AG04450 (cell line): Measurements from ENCODE around the gene RNF10. TPM values are rescaled to one million over a fixed set of nuclear protein-coding genes. Genes with fewer than 3 reads are reported as not detected.

Experiments
- CTCF ChIA-PET: fragments of 300-600, 350-600 bp; formaldehyde crosslinking; extraction: SDS; loops from one replicate; lab custom pipeline; 2022; ENCODE audit warnings: antibody characterized with exemption, inconsistent platforms; lab: Charles Lee
- POLR2A ChIA-PET: fragments of 350-600 bp; formaldehyde crosslinking; extraction: SDS; loops from one replicate; lab custom pipeline; 2021; ENCODE audit warnings: antibody characterized with exemption, inconsistent platforms; lab: Yijun Ruan, JAX
- DNase-seq: peaks from one replicate; pipeline ENCODE4 v3.0.0-alpha.2; 2011; ENCODE audit warnings: low read depth, low spot score
- H3K27ac ChIP-seq: one replicate; pipeline ENCODE4 v1.5.1; 2012; ENCODE audit warnings: low read depth, low read length, control low read depth
- H3K27me3 ChIP-seq: one replicate; pipeline ENCODE4 v1.6.0; 2012; ENCODE audit warnings: low read length; ENCODE audit not compliant: control insufficient read depth, insufficient read depth
- H3K4me3 ChIP-seq: 2 replicates; pipeline ENCODE4 v1.5.1; 2011; ENCODE audit warnings: mild to moderate bottlenecking, low read depth, low read length, control low read depth
- H3K9me3 ChIP-seq: 2 replicates; pipeline ENCODE4 v1.5.1; 2012; ENCODE audit warnings: low read length; ENCODE audit not compliant: control insufficient read depth, insufficient read depth
- CTCF ChIP-seq: IDR thresholded peaks from 2 replicates; pipeline ENCODE4 v1.5.1; 2011; ENCODE audit warnings: low read depth, low read length, control low read depth, inconsistent platforms
- polyA plus RNA-seq: library from polyadenylated mRNA; depleted of rRNA; stranded (reverse); fragments of >200 nt; gene quantifications from 2 replicates; pipeline ENCODE4 v1.2.3, GENCODE V29; 2011

RNF10 gene
- polyA plus RNA-seq, 1 experiment = 105 TPM

GRCh38 chr12:120592121-120593049 lies 58.2 kb downstream of the RNF10 start:
- CTCF ChIA-PET = no interaction called here
- Histone ChIP-seq H3K4me3 (no peak overlapping the region), H3K27me3 (peaks cover 12% of the 10 kb centered on the region), H3K27ac (no peak overlapping the region), H3K9me3 (no peaks in the 10 kb centered on the region)
- POLR2A ChIA-PET = no interaction called here
- no peak for TF ChIP-seq CTCF
- no peak for DNase-seq

GRCh38 chr12:120596901-120597300 lies 62.7 kb downstream of the RNF10 start:
- POLR2A ChIA-PET = no interaction called here
- no peak for TF ChIP-seq CTCF
- CTCF ChIA-PET = no interaction called here
- Histone ChIP-seq H3K4me3 (no peak overlapping the region), H3K9me3 (no peaks in the 10 kb centered on the region), H3K27me3 (peaks cover 29% of the 10 kb centered on the region), H3K27ac (no peak overlapping the region)
- DNase-seq = no peak

- no peak for DNase-seq
- no peak overlapping the region for H3K4me3 ChIP-seq
- H3K27me3 ChIP-seq = peaks cover 30% of the 10 kb centered on the region
- H3K27ac ChIP-seq = no peak overlapping the region
- ChIA-PET CTCF (interaction anchor here (1.1 kb wide), 1 partner anchor 15 kb away, joined by 3 read pairs; no protein-coding TSS in a partner anchor), POLR2A (no interaction called here)
- no peak for TF ChIP-seq CTCF
- no peaks in the 10 kb centered on the region for H3K9me3 ChIP-seq
Measured at GRCh38 chr12:120597861-120598260, 63.7 kb downstream of the RNF10 start.

GRCh38 chr12:120598674-120599463 lies 64.7 kb downstream of the RNF10 start:
- POLR2A ChIA-PET = no interaction called here
- no peak for TF ChIP-seq CTCF
- no peak for DNase-seq
- CTCF ChIA-PET = interaction anchor here (0.9 to 1.1 kb wide), 2 partner anchors 15 to 16 kb away, joined by 3 read pairs; no protein-coding TSS in a partner anchor
- Histone ChIP-seq H3K27ac (no peak overlapping the region), H3K27me3 (peaks cover 30% of the 10 kb centered on the region), H3K9me3 (no peaks in the 10 kb centered on the region), H3K4me3 (no peak overlapping the region)
